NOMO-1 (cell line): ENCODE data around the gene EIF3K.

Experiments used
- DNase-seq, 2 experiments: peaks; one replicate each; lab custom pipeline; 2025; ENCODE audit not compliant: unreplicated experiment in 2 of 2; lab: John Stamatoyannopoulos, UW

EIF3K gene

GRCh38 chr19:38648769-38649304 is 29.8 kb downstream of the EIF3K start:
- DNase-seq, result no peak

DNA sequence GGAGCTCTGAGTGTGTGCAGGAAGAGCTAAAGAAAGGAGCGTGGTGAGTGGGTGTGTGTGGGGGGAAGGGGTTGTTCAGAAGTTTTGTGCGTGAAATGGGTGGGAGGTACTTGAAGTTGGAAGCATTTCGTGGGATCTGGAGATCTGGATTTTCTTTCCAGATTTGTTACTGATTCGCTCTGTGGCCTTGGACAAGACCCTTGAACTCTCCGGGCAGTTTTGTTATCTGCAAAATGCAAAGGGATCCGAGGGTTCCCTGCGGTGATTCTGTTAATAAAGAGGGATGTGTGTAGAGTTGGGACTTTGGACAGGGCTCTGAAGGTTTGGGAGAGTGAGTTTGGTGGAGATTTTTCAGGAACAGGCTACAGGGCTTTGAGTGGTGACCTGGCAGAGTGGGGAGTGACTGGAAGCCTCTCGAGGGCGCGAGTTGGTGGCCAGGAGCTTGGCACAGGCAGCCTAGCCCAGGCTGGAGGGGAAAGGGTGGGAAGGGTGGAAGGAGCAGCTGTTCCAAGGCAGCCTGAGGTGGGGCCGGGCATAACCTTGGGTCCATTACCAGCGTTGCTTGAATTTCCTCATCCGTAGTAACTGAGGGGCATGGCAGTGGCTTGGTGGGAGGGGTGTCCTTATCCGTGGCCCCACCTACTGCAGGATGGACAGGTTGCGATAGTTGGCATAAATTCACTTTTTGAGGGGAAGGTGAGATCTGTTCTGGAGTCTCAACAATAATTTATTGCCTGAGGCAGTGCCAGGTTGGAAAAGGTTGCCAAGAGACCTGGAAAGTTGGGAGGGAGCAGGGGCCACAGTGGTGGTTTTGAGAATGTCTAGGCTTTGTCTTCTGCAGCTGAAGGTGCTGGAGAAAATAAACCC is 30.6 kb downstream of the EIF3K start:
- DNase-seq, result peak in 1 of 2 experiments; percentile 40

GRCh38 chr19:38650172-38650775 is 31.3 kb downstream of the EIF3K start:
- DNase-seq, result no peak

DNA sequence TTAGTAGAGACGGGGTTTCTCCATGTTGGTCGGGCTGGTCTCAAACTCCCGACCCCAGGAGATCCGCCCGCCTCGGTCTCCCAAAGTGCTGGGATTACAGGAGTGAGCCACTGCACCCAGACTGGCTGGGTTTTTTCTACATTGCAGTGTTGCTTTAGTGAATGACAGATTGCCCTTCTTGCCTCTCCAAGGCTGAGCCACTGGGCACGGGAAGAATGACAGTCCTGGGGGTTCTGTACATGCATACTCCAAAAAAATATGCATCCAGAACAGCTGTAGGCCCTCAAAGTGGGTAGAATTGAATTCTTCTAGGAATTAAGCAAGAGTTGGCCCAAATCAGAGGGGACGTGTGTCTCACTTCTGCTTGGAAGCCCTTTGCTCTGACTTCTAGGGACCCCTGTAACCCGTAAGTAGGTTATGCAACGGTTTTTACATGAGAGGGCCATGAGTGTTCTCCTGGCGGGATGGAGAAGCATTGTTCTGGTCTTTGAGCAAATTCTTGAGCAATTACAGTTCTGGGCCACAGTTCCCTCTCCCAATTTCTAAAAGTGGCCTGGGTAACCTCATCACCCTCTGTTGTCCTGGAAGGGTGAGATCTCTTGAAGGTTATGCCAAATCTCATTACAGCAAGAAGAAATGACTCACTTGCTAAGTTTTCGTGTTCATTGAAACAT is 32.1 kb downstream of the EIF3K start:
- peak; percentile 69 to 71 for DNase-seq

GRCh38 chr19:38653028-38653571 is 34.1 kb downstream of the EIF3K start:
- DNase-seq, result peak; percentile 16 to 18

DNA sequence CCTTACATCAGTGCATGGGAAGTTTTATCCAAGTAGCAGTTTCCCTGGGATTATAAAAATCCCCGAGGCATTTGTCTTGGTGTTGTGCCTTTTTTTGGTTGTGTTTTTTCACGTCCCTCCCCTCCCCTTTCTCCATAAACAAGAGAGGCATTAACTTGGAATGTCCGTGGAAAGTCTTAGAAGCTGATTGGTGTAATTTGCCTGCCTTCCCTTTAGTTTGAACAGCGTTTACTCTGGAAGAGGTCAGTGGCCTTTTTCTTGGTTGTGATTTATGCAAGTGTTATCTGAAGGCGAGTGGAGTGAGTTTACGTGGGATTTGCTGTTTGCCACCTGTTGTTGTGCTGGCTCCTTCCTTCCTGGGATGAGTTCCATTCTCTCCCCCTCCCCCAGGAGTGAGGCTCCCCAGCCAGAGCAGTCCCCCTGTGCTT is 35.7 kb downstream of the EIF3K start:
- DNase-seq, result no peak

DNA sequence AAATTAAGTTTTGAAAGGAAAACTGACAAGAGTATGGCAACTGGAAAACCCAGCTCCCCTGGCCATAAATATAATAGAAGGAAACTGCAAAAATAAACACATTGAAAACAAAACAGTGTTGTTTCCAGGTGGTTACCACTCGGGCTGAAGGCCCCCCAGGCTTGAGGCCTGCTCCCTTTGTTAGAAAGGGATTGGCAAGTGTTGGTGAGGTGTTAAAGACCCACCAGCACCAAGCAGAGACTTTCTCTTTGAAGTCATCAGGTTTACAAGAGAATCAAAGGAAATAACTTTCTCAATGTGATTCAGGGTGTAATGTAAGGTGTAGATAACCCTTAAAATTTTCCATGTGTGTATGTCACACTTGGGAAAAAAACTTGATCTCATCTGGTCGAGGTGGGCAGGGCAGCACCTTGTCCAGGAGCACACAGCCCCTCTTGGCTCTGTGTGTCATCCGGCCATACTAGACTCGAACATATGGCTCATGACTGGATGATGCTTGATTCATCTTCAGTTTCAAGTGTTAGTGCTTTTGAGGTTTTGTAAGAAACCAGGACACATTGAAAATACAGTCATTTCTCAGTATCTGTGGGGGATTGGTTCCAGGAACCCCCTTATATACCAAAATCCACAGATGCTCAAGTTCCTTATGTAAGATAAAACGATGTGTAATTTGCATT is 36.3 kb downstream of the EIF3K start:
- no peak for DNase-seq

- peak in 1 of 2 experiments; percentile 26 for DNase-seq
These were observed 37.4 kb downstream of the EIF3K start for GRCh38 chr19:38656171-38656981.

DNA sequence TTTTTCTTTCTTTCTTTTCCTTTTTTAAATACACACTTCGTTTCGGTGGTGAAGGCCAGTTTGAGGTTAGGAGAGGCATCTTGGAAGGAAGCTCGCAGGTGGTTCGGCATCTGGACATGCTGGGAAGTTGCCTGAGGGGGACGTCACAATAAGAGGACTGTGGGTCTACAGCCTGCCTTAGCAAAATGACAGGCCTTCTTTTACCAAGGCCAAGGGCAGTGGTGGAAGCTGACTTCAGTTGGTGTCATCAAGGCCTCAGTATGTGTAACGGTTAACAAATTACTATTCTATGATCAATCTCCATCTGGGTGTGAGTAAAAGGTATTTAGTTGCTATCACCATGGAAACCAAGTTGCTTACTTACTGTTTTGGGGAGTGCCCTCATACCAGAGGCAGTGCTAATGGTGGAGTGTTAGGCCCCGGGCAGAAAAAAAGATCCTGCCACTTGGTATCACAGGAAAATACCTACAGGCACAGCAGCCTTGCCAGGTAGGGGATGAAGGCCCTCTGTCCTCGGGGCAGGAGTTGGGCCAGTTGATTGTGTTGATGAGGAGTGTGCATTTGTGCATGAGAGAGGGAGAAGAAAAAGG is 38.7 kb downstream of the EIF3K start:
- DNase-seq, result no peak

- DNase-seq, result no peak
These were observed 39.7 kb downstream of the EIF3K start for GRCh38 chr19:38658462-38659306.

GRCh38 chr19:38660724-38661123 is 41.7 kb downstream of the EIF3K start:
- no peak for DNase-seq

- DNase-seq, result no peak
These were observed 42.1 kb downstream of the EIF3K start for GRCh38 chr19:38661136-38661535.

DNA sequence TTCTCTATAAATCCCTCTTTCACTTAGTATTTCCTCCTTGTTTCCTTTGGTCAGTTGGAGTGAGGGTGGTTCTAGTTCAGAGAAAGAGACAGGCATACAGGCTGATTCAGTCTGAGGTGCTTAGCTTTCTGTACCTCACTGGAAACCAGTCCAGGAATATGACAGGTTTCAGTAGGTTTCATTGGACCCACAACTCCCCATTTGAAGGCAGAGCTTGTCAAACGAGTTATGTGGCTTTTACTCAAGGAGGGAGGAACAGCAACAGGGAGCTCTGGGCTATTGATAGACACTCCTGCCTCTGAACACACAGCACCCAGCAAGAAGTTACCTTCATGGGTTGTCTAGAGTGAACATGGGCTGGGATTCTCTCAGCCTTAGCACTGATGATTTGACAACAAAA is 43.0 kb downstream of the EIF3K start:
- no peak for DNase-seq

DNA sequence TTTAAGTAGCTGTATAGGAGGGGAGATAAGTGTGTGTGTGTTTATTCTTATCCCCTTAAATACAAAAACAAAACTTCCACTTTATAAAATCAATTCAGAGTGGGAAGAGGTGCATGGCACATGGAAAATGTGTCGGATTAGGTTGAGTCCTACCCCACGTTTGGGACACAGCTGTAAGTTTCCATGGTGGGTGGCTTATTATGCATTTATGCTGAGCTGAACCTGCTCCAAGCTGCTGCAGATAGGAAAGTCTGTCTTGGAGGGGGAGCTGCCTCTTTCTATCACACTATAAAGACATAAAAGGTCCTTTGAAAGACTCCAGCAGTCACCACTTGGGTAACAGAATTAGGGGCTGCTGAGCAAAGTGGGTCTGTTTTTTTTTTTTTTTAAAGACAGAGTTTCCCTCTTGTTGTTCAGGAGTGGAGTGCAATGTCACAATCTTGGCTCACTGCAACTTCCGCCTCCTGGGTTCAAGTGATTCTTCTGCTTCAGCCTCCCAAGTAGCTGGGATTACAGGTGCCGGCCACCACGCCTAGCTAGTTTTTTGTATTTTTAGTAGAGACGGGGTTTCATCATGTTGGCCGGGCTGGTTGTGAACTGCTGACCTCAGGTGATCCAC is 43.7 kb downstream of the EIF3K start:
- no peak for DNase-seq

DNA sequence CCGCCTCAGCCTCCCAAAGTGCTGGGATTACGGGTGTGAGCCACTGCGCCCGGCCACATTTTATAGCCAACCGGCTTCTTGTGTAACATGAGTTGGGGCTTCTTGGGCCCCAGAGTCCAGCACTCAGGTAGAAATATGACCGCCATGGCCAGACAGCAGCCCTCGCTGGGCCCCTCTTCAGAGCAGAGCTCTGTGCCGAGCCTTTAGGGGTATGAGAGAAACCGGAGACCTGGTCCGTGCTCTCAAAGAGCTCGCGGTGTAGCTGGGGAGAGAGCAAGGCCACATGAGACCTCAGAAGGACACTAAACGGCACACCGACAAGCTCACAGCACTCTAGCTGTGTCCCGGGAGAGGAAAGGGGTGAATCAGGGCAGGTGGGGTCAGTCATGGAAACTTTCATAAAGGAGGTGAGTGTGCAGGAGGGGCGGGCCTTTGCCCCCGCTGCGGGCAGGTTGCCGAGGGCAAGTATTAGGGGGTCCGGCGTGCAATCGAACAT is 44.2 kb downstream of the EIF3K start:
- DNase-seq, result no peak

GRCh38 chr19:38663957-38664502 is 45.0 kb downstream of the EIF3K start:
- no peak for DNase-seq

GRCh38 chr19:38664503-38665211 is 45.7 kb downstream of the EIF3K start:
- DNase-seq, result peak; percentile 38 to 70
